ENCODE data around the gene RNASEH2A. TPM values are rescaled to one million over a fixed set of nuclear protein-coding genes. Genes with fewer than 3 reads are reported as not detected.

The RNASEH2A gene
- total and polyA plus RNA-seq, 2 of the 13 experiments (the other 11 are each of a cell fraction or from before 2014, with no cell fraction given): 25.1 to 35.8 TPM

DNA sequence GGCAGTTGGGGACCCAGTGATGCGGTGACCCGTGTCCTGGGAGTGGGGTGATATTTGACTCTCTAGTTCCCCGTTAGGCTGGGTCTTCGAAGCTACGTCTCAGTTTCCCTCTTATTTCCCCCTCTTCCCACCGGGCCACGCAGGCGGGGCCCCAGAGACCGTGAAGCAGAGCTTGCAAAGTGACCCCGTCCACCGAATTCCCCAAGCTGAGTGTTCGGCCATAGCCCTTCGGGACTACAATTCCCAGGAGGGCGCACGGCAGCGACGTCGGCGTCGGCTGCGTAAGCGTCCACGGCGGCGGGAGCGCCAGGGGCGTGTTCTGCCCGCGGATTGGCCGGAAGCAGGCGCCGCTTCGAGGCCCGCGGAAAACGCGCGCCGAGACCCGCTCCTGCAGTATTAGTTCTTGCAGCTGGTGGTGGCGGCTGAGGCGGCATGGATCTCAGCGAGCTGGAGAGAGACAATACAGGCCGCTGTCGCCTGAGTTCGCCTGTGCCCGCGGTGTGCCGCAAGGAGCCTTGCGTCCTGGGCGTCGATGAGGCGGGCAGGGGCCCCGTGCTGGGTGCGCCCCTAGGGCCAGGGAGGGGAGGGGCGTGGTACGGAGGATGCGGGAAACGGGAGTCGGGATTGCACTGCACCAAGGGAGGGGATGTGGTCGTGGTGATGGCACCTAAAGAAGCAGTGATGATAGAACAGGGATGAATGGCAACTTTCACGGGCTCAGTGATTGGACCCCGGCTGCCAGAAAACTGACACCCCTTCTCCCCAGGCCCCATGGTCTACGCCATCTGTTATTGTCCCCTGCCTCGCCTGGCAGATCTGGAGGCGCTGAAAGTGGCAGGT is at the start of gene RNASEH2A (continued):
- TF ChIP-seq DMAP1 (CRISPR knock-in tag; IDR thresholded peaks at IDR 0.05) (peak; percentile 74), POLR2AphosphoS2 (IDR thresholded peaks at IDR 0.05; ENCODE audit: low read depth, low read length) (no peak), TARDBP (CRISPR knock-in tag; IDR thresholded peaks at IDR 0.05) (no peak), MED1 (CRISPR knock-in tag; IDR thresholded peaks at IDR 0.05) (peak; percentile 50; the same call in 1 of the 2 replicates), ZNF564 (CRISPR knock-in tag; IDR thresholded peaks at IDR 0.05) (no peak), ATF7-NPFF (CRISPR knock-in tag; IDR thresholded peaks at IDR 0.05; ENCODE audit: low read depth) (peak; percentile 77; the same call in 1 of the 2 replicates), TRIM24 (CRISPR knock-in tag; IDR thresholded peaks at IDR 0.05) (no peak), CCAR2 (optimal IDR thresholded peaks at IDR 0.05; ENCODE audit: low read depth, low read length) (no peak), TCF7L2 (IDR thresholded peaks at IDR 0.05; ENCODE audit: low read depth, low read length) (no peak), ZNF260 (CRISPR knock-in tag; IDR thresholded peaks at IDR 0.05; ENCODE audit: borderline replicate concordance, low read depth) (no peak), GPBP1L1 (CRISPR knock-in tag; IDR thresholded peaks at IDR 0.05) (no peak), SRF (IDR thresholded peaks at IDR 0.05; ENCODE audit: low read depth, low read length) (no peak), MTF1 (CRISPR knock-in tag; IDR thresholded peaks at IDR 0.05) (0 out of 2 replicates have a peak, but pooled peaks have one; percentile 44), CEBPZ (IDR thresholded peaks at IDR 0.05; ENCODE audit: low read length) (no peak), ZC3H13 (CRISPR knock-in tag; IDR thresholded peaks at IDR 0.05) (peak; percentile 86; the same call in 1 of the 2 replicates), ZNF501 (CRISPR knock-in tag; IDR thresholded peaks at IDR 0.05) (peak; percentile 65; the same call in 1 of the 2 replicates), HNF4A (CRISPR knock-in tag; IDR thresholded peaks at IDR 0.05) (no peak), ZNF30 (CRISPR knock-in tag; IDR thresholded peaks at IDR 0.05) (no peak), FOXM1 (CRISPR knock-in tag; IDR thresholded peaks at IDR 0.05) (peak; percentile 65; the same call in 1 of the 2 replicates), ZNF562 (CRISPR knock-in tag; IDR thresholded peaks at IDR 0.05; ENCODE audit: borderline replicate concordance) (peak; percentile 35; the same call in 1 of the 2 replicates), YEATS4 (CRISPR knock-in tag; IDR thresholded peaks at IDR 0.05; ENCODE audit: borderline replicate concordance) (peak; percentile 83), ZIK1 (CRISPR knock-in tag; IDR thresholded peaks at IDR 0.05; ENCODE audit: borderline replicate concordance, low read depth) (no peak), SKI (IDR thresholded peaks at IDR 0.05; ENCODE audit: partially characterized antibody) (no peak), HNRNPUL1 (IDR thresholded peaks at IDR 0.05; ENCODE audit: low read depth, low read length) (no peak), RXRA (CRISPR knock-in tag; IDR thresholded peaks at IDR 0.05) (peak; percentile 61; the same call in 1 of the 2 replicates), ASH2L (IDR thresholded peaks at IDR 0.05; ENCODE audit: insufficient read length, low read depth, low read length) (peak; percentile 75)
